SK-N-MC (cell line): ENCODE measurements around the gene RAI14.

Experiments
- EZH2 ChIP-seq: fragments of 200-600 bp; sonication (generic); IDR thresholded peaks from one replicate; pipeline ENCODE4 v1.6.1; 2017; ENCODE audit warnings: antibody characterized with exemption
- FOXP2 ChIP-seq: optimal IDR thresholded peaks from 2 replicates; pipeline ENCODE3; 2011; ENCODE audit warnings: mild to moderate bottlenecking, moderate library complexity; ENCODE audit not compliant: insufficient read depth; ENCODE audit errors: extremely low read length, control extremely low read depth
- POLR2AphosphoS5 ChIP-seq: IDR thresholded peaks from 2 replicates; pipeline ENCODE4 v1.6.1; 2012; ENCODE audit warnings: mild to moderate bottlenecking, low read depth, low read length, borderline replicate concordance

DNA sequence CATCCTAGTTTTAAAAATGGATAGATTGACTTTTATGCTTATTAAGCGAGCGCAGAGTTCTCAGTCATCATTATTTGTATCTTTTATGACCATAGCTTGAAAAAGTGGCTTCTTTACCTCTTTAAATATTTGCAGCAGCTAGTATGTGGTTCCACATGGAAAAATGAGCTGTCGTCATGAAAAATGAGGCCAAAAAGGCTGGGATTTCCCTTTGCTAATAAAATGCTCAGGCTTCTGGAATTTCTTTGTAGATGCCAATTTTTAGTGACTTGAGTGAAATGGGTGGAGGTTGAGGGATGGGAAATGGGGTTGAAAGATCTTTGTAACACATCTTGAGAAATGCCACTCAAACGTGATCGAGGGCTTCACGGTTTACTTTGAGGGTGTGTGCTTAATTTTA lies 35.2 kb downstream of the RAI14 start:
- no peak for TF ChIP-seq EZH2
- TF ChIP-seq POLR2AphosphoS5 = no peak
- TF ChIP-seq FOXP2 = no peak
